KOPT-K1 (cell line): ENCODE data around the gene LGALS14.
"Not testable (repeated sequence)": the region's sequence is repeated elsewhere in the genome, so short reads cannot be mapped to it uniquely, and the experiment has no call there.

Source experiments
- H3K27ac ChIP-seq: fragments of 200-600 bp; sonication (generic); 2 replicates; pipeline ENCODE4 v1.5.1; 2016; ENCODE audit warnings: antibody characterized with exemption, mild to moderate bottlenecking, low read depth, low read length; ENCODE audit not compliant: poor library complexity, severe bottlenecking
- H3K36me3 ChIP-seq: fragments of 200-600 bp; sonication (generic); 2 replicates; pipeline ENCODE4 v1.5.1; 2017; ENCODE audit warnings: antibody characterized with exemption, mild to moderate bottlenecking, low read length, moderate library complexity; ENCODE audit not compliant: insufficient read depth
- H3K9me3 ChIP-seq: fragments of 200-600 bp; sonication (generic); 2 replicates; pipeline ENCODE4 v1.5.1; 2017; ENCODE audit warnings: antibody characterized with exemption, low read length, mild to moderate bottlenecking; ENCODE audit not compliant: insufficient read depth, poor library complexity, severe bottlenecking

Gene LGALS14, protein sequence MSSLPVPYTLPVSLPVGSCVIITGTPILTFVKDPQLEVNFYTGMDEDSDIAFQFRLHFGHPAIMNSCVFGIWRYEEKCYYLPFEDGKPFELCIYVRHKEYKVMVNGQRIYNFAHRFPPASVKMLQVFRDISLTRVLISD

DNA sequence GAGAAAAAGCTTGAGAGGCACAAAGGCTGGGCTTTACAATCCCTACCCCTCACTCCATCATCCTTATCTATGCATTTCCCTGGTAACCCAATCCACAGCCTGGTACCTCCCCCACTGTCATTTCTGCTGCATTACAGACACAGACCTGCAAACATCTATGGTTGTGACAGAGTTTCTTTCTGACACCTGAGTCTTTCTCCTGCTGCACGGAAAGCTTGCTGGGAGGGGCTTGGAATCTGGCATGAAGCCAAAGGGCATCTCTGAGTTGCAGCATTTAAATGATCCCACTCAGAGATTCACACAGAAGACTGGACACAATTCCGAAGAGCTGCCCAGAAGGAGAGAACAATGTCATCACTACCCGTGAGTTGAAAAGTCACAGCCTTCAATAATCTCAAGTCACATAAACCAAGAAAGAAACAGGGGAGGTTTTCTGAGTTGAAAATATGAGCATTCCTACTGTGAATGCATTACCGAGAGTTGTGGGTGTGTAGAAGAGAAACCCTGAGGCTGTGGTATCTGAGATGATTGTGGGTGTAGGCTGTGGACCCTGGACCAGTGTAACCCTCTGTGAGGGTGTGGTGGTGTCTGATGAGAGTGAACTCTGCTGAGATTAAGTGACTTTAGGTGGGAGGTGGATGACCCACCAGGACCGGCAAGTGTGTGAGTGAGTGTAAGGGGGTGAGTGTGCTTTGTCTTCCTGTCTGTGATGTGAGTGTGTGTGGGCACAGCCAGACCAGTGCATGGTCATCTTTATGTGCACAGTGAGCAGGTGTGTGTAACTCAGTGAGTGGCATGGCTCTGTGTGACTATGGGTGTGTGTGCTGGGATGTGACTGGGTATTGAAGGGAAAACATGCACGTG is at the start of gene LGALS14:
LGALS14 (plus strand) TSS at position 301 of the 864 bp plus-strand sequence; CDS start at position 349, 48 bp downstream.
- Histone ChIP-seq H3K9me3 (no peaks in the 10 kb centered on the region), H3K27ac (no peak within 1 kb of the TSS), H3K36me3 (no peaks in the 10 kb centered on the region)

DNA sequence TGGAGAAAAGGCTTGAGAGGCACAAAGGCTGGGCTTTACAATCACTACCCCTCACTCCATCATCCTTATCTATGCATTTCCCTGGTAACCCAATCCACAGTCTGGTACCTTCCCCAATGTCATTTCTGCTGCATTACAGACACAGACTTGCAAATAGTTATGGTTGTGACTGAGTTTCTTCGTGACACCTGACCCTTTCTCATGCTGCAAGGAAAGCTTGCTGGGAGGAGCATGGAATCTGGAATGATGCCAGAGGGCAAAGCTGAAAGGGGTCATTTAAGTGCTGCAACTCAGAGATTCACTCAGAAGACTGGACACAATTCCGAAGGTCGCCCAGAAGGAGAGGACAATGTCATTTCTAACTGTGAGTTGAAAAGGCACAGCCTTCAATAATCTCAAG is 48.7 kb upstream of the LGALS14 start, which contains the start of gene LGALS16:
LGALS16 (plus strand) TSS at position 301 of the 400 bp plus-strand sequence; CDS start at position 350, 49 bp downstream.
- Histone ChIP-seq H3K36me3 (no peaks in the 10 kb centered on the region), H3K27ac (no peak within 1 kb of the TSS), H3K9me3 (no peaks in the 10 kb centered on the region)

DNA sequence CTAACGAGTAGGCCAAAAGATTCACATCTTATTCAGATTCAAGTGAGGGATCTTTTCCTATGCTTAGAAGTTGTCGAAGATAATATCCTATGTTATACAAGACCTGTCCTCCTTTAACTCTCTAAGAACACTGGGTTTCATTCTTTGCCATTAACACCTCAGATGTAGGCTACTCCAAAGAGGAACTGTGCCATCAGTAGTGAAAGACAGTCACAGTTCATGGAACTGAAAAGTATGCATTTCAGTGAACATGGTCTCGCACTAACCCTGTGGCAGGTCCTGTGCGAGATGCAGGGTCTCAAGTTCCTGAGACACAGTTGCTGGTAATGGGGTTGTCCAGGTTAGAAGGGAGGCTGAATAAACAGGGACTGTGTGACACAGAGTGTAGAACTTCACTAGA is 44.5 kb upstream of the LGALS14 start:
- no peak overlapping the region for H3K27ac ChIP-seq
- no peaks in the 10 kb centered on the region for H3K9me3 ChIP-seq
- no peaks in the 10 kb centered on the region for H3K36me3 ChIP-seq

DNA sequence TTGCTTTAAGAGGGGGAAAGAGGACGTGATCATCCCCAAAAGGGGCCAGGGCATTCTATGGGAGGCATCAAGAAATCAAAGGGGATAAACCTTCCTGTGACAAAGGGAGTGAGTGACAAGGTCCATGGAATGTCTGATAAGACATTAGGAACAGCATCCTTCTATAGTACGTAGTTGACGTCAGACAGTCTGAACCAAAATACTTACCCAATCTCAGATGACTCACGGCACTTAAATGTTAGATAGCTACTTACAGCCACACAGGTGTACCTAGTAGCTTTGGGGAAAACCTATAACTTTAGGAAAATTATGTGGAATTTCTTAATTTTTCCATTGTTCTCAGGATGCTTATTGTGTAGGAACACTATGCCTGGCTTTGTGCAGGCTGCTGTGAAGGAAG is 43.6 kb upstream of the LGALS14 start:
- no peak overlapping the region for H3K27ac ChIP-seq

DNA sequence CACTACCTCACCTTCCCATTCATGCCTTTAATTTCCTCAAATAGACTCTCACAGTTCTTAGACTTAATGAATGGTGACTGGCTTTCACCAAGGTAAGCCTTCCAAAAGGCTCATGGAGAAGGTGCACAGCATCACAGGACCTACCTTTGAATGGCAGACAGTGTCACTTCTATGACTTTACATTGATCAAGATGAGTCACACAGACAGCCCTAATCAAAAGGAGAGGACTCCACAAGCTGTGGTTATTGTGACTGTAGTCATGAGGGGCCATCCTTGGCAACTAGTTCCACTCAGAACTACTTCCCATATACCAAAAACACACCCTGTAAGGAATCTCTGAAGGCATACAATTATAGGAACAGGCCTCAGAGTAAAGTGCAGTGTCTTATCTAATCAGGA is 42.7 kb upstream of the LGALS14 start:
- no peaks in the 10 kb centered on the region for H3K36me3 ChIP-seq
- H3K9me3 ChIP-seq = peaks cover 8% of the 10 kb centered on the region
- H3K27ac ChIP-seq = no peak overlapping the region

More for the DNA sequence above, 43.6 kb upstream of the LGALS14 start:
- Histone ChIP-seq H3K9me3 (peaks cover 2% of the 10 kb centered on the region), H3K36me3 (no peaks in the 10 kb centered on the region)

DNA sequence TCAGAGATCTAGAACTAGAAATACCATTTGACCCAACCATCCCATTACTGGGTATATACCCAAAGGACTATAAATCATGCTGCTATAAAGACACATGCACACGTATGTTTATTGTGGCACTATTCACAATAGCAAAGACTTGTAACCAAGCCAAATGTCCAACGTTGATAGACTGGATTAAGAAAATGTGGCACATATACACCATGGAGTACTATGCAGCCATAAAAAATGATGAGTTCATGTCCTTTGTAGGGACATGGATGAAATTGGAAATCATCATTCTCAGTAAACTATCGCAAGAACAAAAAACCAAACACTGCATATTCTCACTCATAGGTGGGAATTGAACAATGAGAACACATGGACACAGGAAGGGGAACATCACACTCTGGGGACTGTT is 34.4 kb upstream of the LGALS14 start:
- not testable (repeated sequence) for H3K9me3 ChIP-seq, H3K36me3 ChIP-seq, H3K27ac ChIP-seq

DNA sequence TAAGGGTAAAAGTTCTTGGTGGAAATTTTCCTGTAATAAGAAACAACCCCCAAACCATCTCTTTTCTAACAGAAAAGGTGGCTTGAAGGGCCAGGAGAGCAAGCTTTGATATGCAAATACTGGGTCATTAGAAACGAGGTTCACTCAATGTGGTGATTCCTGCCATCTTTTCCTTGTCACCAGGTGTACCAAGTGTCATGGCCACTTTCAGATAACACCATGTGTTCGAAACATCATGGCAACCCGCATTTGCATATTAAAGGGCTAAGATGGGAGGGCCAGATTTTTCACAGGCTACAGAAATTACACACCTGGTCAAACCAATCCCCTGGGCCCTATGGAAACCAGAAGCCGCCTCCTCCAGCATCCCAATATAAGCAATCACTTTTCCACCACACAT is 33.3 kb upstream of the LGALS14 start:
- H3K27ac ChIP-seq = no peak overlapping the region
- H3K9me3 ChIP-seq = peaks cover 3% of the 10 kb centered on the region
- H3K36me3 ChIP-seq = no peaks in the 10 kb centered on the region

DNA sequence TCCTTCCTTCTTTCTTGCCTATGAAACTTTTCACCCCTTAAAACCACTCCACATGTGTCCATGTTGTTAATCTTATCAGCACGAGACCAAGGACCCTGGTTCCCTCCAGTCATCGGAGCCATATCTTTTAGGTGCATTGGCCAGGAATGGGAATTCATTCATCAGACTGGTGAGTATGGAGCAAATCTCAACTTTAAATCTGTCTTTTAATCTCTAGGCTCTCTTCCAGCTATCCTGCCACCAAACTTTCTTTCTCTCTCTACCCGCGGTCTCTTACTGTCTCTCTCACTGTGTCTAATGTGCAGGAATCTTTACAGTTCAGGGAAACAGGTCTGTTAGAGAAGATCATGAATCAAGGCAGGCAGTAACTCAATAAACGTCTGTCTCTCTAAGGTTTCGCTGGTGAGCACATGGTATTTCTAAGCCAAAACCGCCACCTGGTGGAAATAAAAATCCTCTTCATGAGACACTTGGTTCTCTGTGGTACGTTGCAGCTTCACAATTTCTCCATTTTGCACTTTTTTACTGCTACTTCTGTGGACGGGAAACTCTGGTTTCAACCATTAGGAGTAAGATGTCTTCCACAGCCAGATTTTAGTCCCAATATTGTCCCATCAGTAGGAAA is 32.4 kb upstream of the LGALS14 start:
- Histone ChIP-seq H3K27ac (no peak overlapping the region), H3K36me3 (no peaks in the 10 kb centered on the region), H3K9me3 (no peaks in the 10 kb centered on the region)

DNA sequence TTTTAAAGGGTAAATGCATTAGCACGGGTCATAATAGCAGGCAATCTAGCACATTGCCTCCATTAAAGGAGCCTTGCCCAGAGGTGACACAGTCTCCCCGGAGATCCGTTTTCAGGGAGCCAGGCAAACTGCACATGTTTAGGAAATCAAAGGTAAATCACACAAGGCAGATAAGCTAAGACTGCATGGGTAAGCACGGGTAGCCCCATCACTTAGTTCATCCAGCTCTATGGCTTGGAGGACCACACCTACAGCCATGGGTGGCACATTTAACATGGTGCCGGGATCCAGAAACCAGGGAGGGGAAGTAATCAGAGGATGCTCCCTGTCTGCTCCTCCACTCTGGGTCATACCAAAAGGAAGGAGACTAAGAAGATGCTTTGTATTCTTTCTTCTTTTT is 31.8 kb upstream of the LGALS14 start:
- no peaks in the 10 kb centered on the region for H3K36me3 ChIP-seq
- H3K27ac ChIP-seq = no peak overlapping the region
- H3K9me3 ChIP-seq = no peaks in the 10 kb centered on the region

DNA sequence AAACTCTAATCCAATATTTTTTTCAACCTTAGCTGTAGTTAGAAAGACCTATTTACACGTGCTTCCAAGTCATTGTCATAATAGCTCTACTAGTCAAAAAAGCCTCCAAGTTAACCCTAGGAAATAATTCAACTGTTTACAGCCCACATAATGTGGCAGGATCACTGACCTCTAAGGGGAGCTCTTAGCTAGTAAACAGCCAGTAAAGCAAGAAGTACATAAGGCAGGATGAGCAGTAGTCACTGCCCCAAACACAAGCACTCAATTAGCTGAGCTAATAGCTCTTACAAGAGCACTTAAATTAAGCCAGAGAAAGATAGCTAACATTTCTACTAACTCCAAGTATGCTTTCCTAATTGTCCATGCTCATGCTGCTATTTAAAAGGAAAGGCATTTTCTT is 30.4 kb upstream of the LGALS14 start:
- not testable (repeated sequence) for H3K27ac ChIP-seq, H3K36me3 ChIP-seq, H3K9me3 ChIP-seq

DNA sequence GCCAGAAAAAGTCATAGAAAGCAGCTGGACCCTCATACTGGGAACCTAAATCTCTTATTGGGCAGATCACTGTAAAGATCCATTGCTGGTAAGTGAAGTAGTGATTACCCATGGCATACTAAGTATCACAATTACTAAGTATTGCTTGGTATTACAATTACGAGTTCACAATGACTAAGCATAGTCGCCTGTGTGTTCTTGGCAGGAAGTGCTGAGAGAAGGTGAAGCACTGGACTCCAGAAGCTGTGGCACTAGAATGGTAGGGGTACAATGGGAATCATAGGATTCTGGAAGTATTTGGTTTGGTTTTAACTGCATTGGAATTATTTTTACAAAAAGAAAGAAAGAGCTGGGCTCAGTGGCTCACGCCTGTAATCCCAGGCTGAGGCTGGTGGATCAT is 28.3 kb upstream of the LGALS14 start:
- Histone ChIP-seq H3K36me3 (no peaks in the 10 kb centered on the region), H3K27ac (no peak overlapping the region), H3K9me3 (no peaks in the 10 kb centered on the region)

DNA sequence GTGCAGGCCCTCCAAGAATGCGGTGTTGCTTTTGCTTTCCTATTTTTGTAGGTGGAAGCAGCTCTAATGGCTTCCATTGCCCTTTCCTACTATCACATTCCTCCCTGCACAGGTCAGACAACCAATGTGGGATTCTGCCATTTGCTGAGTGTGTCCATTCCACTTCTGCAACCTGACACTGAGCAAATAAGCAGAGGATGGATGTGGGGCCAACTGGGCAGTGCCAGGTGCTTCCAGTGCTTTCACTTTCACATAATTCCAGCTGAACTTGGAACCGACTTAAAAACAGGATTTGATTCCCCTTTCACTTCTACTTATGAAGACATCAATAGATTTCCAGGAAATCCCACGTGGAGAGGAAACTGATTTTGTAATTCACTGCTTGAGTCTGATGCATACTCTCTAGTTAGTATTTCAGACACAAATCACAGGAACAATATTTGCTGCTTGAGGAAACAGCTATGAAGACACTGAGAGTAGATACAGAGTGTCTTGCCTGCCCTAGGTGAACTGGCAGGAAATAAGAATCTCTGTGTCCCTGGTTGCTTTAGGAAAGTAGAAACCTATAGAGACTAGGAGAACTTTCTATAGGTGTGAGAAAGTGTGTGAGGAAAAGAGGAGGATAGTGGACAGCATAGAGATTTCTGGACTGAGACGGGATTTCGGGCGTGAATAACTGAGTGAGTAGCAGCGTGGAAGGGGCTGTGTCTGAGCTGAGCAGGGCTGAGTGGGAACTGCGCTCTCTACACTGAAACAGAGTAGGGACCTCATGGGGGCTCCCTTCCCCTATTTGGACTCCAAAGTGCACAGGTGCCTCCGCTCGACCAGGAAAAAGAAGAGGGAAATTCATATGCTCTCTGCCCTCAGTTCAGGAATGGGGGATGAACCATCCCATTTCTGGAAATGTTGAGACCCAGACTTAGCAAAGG is 26.1 kb upstream of the LGALS14 start:
- Histone ChIP-seq H3K9me3 (no peaks in the 10 kb centered on the region), H3K36me3 (no peaks in the 10 kb centered on the region), H3K27ac (no peak overlapping the region)

DNA sequence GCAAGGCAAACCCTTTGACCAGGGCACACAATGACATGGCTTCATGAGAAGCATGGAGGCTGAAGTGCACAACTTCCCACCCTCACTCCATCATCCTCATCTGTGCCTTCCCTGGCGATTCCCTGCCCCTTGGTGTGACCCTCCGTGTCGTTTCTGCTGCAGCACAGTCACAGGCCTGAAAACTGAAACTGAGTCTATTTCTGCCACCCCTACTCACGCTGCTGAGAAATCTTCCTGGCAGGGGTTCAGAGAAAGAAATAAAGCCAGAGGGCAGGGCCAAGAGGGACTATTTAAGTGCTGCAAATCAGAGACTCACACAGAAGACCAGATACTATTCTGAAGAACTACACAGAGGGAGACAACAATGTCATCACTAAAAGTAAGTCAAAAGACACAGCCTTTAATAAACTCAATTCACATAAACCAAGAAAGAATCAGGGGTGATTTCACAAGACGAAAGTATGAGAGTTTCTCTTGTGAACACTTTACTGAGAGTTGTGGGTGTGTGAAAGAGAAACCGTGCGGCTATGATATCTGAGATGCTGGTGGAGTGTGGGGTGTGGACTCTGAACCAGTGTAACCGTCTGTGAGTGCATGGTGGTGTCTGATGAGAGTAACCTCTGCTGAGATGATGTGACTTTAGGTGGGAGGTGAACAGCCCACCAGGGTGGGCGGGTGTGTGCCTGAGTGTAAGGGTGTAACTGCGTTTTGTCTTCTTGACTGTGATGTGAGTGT is 25.1 kb upstream of the LGALS14 start:
- Histone ChIP-seq H3K27ac (no peak overlapping the region), H3K9me3 (no peaks in the 10 kb centered on the region), H3K36me3 (no peaks in the 10 kb centered on the region)

DNA sequence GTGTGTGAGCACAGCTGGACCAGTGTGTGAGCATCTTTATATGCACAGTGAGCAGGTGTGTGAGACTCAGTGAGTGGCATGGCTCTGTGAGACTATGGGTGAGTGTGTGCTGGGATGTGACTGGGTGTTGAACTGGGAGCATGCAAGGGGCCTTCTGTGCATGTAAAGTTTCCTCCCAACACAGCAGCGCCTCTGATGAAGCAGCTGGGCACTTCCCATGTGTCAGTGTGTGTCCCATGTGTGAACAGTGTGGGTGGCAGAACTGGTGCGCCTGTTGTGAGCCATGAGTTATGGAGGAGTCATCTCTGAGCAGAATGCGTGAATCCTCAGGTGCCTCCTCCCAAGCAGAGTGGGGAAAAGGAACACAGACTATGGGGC is 24.5 kb upstream of the LGALS14 start:
- Histone ChIP-seq H3K36me3 (no peaks in the 10 kb centered on the region), H3K9me3 (no peaks in the 10 kb centered on the region), H3K27ac (no peak overlapping the region)
